Heart left ventricle (tissue), 16 donors: ENCODE data around the gene TFB1M. TPM values are rescaled to one million over a fixed set of nuclear protein-coding genes. Genes with fewer than 3 reads are reported as not detected.
"Not testable (repeated sequence)": the region's sequence is repeated elsewhere in the genome, so short reads cannot be mapped to it uniquely, and the experiment has no call there.

Experiments used
- ATAC-seq, 4 donors: fragments of 200-7000 bp; cut with Tn5 transposase; one replicate each; pipeline ENCODE4 v1.9.1; 2020 to 2022; ENCODE audit warnings: moderate library complexity in 4 of 4, mild to moderate bottlenecking in 3 of 4, moderate number of reproducible peaks in 1 of 4
- DNase-seq, 5 donors: peaks; one replicate each; pipeline ENCODE4 v3.0.0-alpha.2; 2020
- H3K27ac ChIP-seq, 12 donors: fragments of 200-600 bp; sonication (generic) in 4 of 12; one replicate each; pipeline versions ENCODE4 v1.5.0 to v1.8.0; 2016 to 2022; ENCODE audit warnings: mild to moderate bottlenecking in 2 of 12
- H3K27me3 ChIP-seq, 9 donors: fragments of 200-600 bp; sonication (generic) in 2 of 9; one replicate each; pipeline versions ENCODE4 v1.5.1 to v1.8.0; 2016 to 2022; ENCODE audit warnings: mild to moderate bottlenecking in 3 of 9
- H3K36me3 ChIP-seq, 9 donors: fragments of 200-600 bp; sonication (generic) in 2 of 9; one replicate each; pipeline versions ENCODE4 v1.5.0 to v1.8.0; 2018 to 2022; ENCODE audit warnings: mild to moderate bottlenecking in 2 of 9
- H3K4me1 ChIP-seq, 12 donors: fragments of 200-600 bp; sonication (generic) in 4 of 12; one replicate each; pipeline versions ENCODE4 v1.5.0 to v1.8.0; 2016 to 2022; ENCODE audit warnings: mild to moderate bottlenecking in 3 of 12
- H3K4me3 ChIP-seq, 12 donors: fragments of 200-600 bp; sonication (generic) in 4 of 12; one replicate each; pipeline versions ENCODE4 v1.5.0 to v1.8.0; 2017 to 2022; ENCODE audit warnings: mild to moderate bottlenecking in 9 of 12, moderate library complexity in 4 of 12
- H3K9me3 ChIP-seq, 12 donors: fragments of 200-600 bp; sonication (generic) in 4 of 12; one replicate each; pipeline versions ENCODE4 v1.5.0 to v1.8.0; 2016 to 2022; ENCODE audit warnings: mild to moderate bottlenecking in 1 of 12
- POLR2A ChIP-seq, 2 donors: fragments of 450-650 bp; IDR thresholded peaks; one replicate each; pipeline ENCODE4 v1.6.1; 2017; ENCODE audit warnings: antibody characterized with exemption in 2 of 2, mild to moderate bottlenecking in 2 of 2, moderate library complexity in 2 of 2
- WGBS, 4 donors: extraction: QIAGEN DNeasy Blood & Tissue Kit in 2 of 4; methylation state at CpG; one replicate each; pipeline versions ENCODE4 v1.1.5 to v1.1.7; 2013 to 2018; 5-methylcytosine and 5-hydroxymethylcytosine counted together
- intact Hi-C, 10 donors: fragments of 100-400 bp; cut with DNase I; formaldehyde crosslinking; loops; one replicate each; pipeline versions ENCODE4 v1.11.1 to v1.14.2; 2022
- polyA plus RNA-seq, 2 donors: library from polyadenylated mRNA; stranded (reverse); fragments of 200-250 nt; gene quantifications; one replicate each; pipeline ENCODE4 v1.2.3, GENCODE V29; 2013
- total RNA-seq, 9 donors: library from RNA; depleted of rRNA in 2 of 9; stranded (reverse); fragments of >200 nt in 2 of 9; fragmentation: NEBNext Ultra II Directional in 3 of 9; extraction: Animal tissue kit (Norgen Biotek cat#: 25700) in 3 of 9; gene quantifications; one replicate each; pipeline versions ENCODE4 v1.1.0 to v1.2.4, GENCODE V29; 2016 to 2023
- TF ChIP-seq, protein P1 (sequence below), 12 donors: fragments of 200-600 bp; sonication (generic) in 4 of 12; IDR thresholded peaks; one replicate each; pipeline versions ENCODE4 v1.5.0 to v1.8.0; 2018 to 2022; ENCODE audit warnings: antibody characterized with exemption in 12 of 12, mild to moderate bottlenecking in 5 of 12
- donor health status: ischemic (EF 13 %, LVEDD 7.1; RV severe dilation, severe dysfunction).
- donor health status: healthy with polysubstance abuse.
- donor health status: DM: no; HTN: yes; CAD: no.
- donor health status: DM: no; HTN: no; CAD: no.
- donor health status: ischemic (EF 25% LVEDD 6.9; RV normal size, moderate dysfunction).
- donor health status: ischemic (EF 25% LVEDD 5.7; RV mildly dilated, moderate dysfunction).
- donor health status: healthy.
- donor health status: DM: yes; HTN: yes; CAD: no.
- donor health status: ischemic (EF 35%, LVEDD 5.7; RV mildly dilated, moderate dysfunction).
- donor health status: nonischemic (EF 11% LVEDD 7.7; RV severe dilation, severe dysfunction).
- donor health status: DM: yes; HTN: yes; CAD: no.
- donor health status: PGD.
- donor health status: ischemic (EF 29% LVEDD 5.4; RV normal size, mild dysfunction).
- donor health status: nonischemic (EF 23%, LVEDD 6.1; RV moderate dilation, normal function).

The TFB1M gene
- total and polyA plus RNA-seq, 11 donors, result 11.4 to 24.5 (median 17.6) TPM

DNA sequence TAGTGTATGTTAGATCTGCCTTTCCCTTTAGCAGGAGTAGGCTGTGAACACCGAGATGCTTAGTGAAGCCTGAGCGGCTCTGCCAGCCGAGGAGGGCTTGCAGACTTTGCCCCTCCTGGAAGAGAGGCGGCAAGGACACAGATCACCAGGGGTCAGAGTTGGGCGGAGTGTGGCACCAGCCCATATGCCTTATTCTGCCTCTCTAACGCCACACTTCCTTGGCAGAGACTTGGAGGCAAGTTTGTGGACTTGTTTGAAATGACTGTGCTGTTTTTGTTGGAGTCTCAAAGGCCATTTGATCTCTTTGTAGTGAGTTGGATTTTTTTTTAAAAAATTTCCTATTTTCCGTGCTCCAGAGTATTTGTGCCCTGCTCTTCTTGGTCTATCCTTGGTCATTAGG, 95.0 kb downstream of the TFB1M start:
- no peak overlapping the region for H3K4me3 ChIP-seq

GRCh38 chr6:155218711-155219110, 95.6 kb downstream of the TFB1M start:
- H3K36me3 ChIP-seq, H3K4me1 ChIP-seq, H3K4me3 ChIP-seq, intact Hi-C loops, H3K27ac ChIP-seq, H3K9me3 ChIP-seq, ATAC-seq, DNase-seq, H3K27me3 ChIP-seq: not testable (repeated sequence)
- WGBS, 4 donors, result 92 to 93% (median 93%) methylated on average over 20 of the region's 20 CpGs

More for the DNA sequence above, 95.0 kb downstream of the TFB1M start:
- no peaks in the 10 kb centered on the region for H3K9me3 ChIP-seq
- no peaks in the 10 kb centered on the region for H3K36me3 ChIP-seq
- no peak overlapping the region for H3K27ac ChIP-seq
- ATAC-seq (no peak), DNase-seq (no peak)
- H3K27me3 ChIP-seq, result no peaks in the 10 kb centered on the region
- peaks cover 0 to 8% (median 0%) of the 10 kb centered on the region in 12 donors for H3K4me1 ChIP-seq
- intact Hi-C loops, result no loop called here
- TF ChIP-seq, protein P1, sequence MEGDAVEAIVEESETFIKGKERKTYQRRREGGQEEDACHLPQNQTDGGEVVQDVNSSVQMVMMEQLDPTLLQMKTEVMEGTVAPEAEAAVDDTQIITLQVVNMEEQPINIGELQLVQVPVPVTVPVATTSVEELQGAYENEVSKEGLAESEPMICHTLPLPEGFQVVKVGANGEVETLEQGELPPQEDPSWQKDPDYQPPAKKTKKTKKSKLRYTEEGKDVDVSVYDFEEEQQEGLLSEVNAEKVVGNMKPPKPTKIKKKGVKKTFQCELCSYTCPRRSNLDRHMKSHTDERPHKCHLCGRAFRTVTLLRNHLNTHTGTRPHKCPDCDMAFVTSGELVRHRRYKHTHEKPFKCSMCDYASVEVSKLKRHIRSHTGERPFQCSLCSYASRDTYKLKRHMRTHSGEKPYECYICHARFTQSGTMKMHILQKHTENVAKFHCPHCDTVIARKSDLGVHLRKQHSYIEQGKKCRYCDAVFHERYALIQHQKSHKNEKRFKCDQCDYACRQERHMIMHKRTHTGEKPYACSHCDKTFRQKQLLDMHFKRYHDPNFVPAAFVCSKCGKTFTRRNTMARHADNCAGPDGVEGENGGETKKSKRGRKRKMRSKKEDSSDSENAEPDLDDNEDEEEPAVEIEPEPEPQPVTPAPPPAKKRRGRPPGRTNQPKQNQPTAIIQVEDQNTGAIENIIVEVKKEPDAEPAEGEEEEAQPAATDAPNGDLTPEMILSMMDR (IDR thresholded peaks at IDR 0.05), result no peak
- TF ChIP-seq POLR2A (IDR thresholded peaks at IDR 0.05), result no peak
- 86 to 93% (median 91%) methylated on average over 7 of the region's 7 CpGs for WGBS, 4 donors

DNA sequence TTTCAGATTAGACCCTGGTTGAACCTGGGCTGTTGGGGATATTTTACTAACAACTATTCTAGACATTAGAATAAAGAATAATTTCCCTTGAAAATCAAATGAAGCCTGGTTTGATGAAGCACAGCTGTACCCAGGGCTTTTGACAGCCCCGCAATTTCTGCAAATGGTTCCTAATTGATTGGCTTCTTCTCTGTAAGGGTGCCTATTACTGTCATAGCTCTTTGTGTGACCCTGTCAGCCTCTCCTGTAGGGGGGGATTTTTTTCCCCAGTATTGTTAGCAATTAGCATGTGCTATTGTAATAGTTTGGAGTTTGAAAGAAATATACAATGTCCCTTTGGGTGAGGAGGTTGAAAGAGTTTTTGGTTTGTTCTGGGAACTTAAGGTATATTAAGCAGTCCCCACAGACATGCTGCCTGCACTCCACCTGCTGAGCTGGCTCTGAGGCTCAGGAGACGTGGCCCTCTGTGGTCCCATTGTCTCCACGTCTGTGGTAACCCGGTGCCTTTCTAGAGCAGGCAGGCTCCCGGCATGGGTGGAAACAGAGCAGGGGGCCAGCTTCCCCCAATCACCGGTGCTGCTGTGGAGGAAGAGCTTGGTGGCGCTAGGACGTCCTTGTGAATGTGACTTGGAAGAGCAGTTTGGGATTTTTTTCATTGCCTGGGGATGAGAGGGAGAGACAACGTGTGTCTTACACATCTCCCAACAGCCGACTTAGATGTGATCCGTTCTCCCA, 97.8 kb downstream of the TFB1M start:
- no peak overlapping the region for H3K27ac ChIP-seq
- no peak overlapping the region for H3K4me3 ChIP-seq
- no peaks in the 10 kb centered on the region for H3K27me3 ChIP-seq
- intact Hi-C loops, result no loop called here
- no peak for TF ChIP-seq POLR2A (IDR thresholded peaks at IDR 0.05)
- TF ChIP-seq, protein P1 (IDR thresholded peaks at IDR 0.05), result no peak
- WGBS, 4 donors, result 62 to 71% (median 66%) methylated on average over 11 of the region's 11 CpGs
- ATAC-seq, result no peak
- H3K9me3 ChIP-seq, result no peaks in the 10 kb centered on the region
- no peaks in the 10 kb centered on the region for H3K36me3 ChIP-seq
- no peak for DNase-seq
- H3K4me1 ChIP-seq, result peaks cover 0 to 4% (median 0%) of the 10 kb centered on the region in 12 donors

- no peaks in the 10 kb centered on the region for H3K27me3 ChIP-seq
- intact Hi-C loops, result no loop called here
- no peaks in the 10 kb centered on the region for H3K36me3 ChIP-seq
- WGBS, 4 donors, result 85 to 90% (median 87%) methylated on average over 4 of the region's 4 CpGs
- TF ChIP-seq, protein P1 (IDR thresholded peaks at IDR 0.05), result no peak
- no peak for TF ChIP-seq POLR2A (IDR thresholded peaks at IDR 0.05)
- H3K27ac ChIP-seq, result no peak overlapping the region
- no peak for ATAC-seq
- DNase-seq, result no peak
- H3K4me1 ChIP-seq, result peaks cover 0 to 4% (median 0%) of the 10 kb centered on the region in 12 donors
- no peak overlapping the region for H3K4me3 ChIP-seq
- no peaks in the 10 kb centered on the region for H3K9me3 ChIP-seq
These were observed 98.4 kb downstream of the TFB1M start for GRCh38 chr6:155215906-155216305.
